ENCODE results near the gene ADSS2. TPM values are rescaled to one million over a fixed set of nuclear protein-coding genes. Genes with fewer than 3 reads are reported as not detected.

ADSS2 gene
- total RNA-seq, 1 donor from 2014 or later: 31.9 TPM

- no peak for TF ChIP-seq CTCF (IDR thresholded peaks at IDR 0.05; ENCODE audit: partially characterized antibody, unreplicated experiment)
- Mint-ChIP-seq H3K27ac (ENCODE audit: unreplicated experiment) (no peak overlapping the region), H3K4me1 (ENCODE audit: low read depth, unreplicated experiment) (no peaks in the 10 kb centered on the region)
Observed at GRCh38 chr1:244473059-244473605, 21.4 kb upstream of the ADSS2 start.

GRCh38 chr1:244466724-244467123, 15.0 kb upstream of the ADSS2 start:
- TF ChIP-seq CTCF (IDR thresholded peaks at IDR 0.05; ENCODE audit: partially characterized antibody, unreplicated experiment): no peak
- Mint-ChIP-seq H3K9me3 (ENCODE audit: unreplicated experiment) (no peaks in the 10 kb centered on the region), H3K27ac (ENCODE audit: unreplicated experiment) (no peak overlapping the region), H3K27me3 (ENCODE audit: unreplicated experiment) (no peaks in the 10 kb centered on the region), H3K4me1 (ENCODE audit: low read depth, unreplicated experiment) (no peaks in the 10 kb centered on the region), H3K36me3 (ENCODE audit: unreplicated experiment) (no peaks in the 10 kb centered on the region), H3K4me3 (ENCODE audit: unreplicated experiment) (no peak overlapping the region)
- no peak for DNase-seq

More at GRCh38 chr1:244473059-244473605, 21.4 kb upstream of the ADSS2 start:
- Mint-ChIP-seq H3K9me3 (ENCODE audit: unreplicated experiment) (no peaks in the 10 kb centered on the region), H3K27me3 (ENCODE audit: unreplicated experiment) (no peaks in the 10 kb centered on the region), H3K4me3 (ENCODE audit: unreplicated experiment) (no peak overlapping the region), H3K36me3 (ENCODE audit: unreplicated experiment) (peaks cover 4% of the 10 kb centered on the region)
- no peak for DNase-seq

GRCh38 chr1:244461245-244462071, 9.7 kb upstream of the ADSS2 start, which contains the start of gene CATSPERE:
Gene CATSPERE, plus strand, starts transcription at chr1:244461273. Its CDS starts 157 bp downstream, at chr1:244461430.
- peak; percentile 93 for DNase-seq
- Mint-ChIP-seq H3K36me3 (ENCODE audit: unreplicated experiment) (no peaks in the 10 kb centered on the region), H3K4me1 (ENCODE audit: low read depth, unreplicated experiment) (peaks cover 1% of the 10 kb centered on the region), H3K4me3 (ENCODE audit: unreplicated experiment) (peak within 1 kb of the TSS; percentile 94), H3K9me3 (ENCODE audit: unreplicated experiment) (no peaks in the 10 kb centered on the region), H3K27ac (ENCODE audit: unreplicated experiment) (peak within 1 kb of the TSS; percentile 68), H3K27me3 (ENCODE audit: unreplicated experiment) (no peaks in the 10 kb centered on the region)
- TF ChIP-seq CTCF (IDR thresholded peaks at IDR 0.05; ENCODE audit: partially characterized antibody, unreplicated experiment): no peak

DNA sequence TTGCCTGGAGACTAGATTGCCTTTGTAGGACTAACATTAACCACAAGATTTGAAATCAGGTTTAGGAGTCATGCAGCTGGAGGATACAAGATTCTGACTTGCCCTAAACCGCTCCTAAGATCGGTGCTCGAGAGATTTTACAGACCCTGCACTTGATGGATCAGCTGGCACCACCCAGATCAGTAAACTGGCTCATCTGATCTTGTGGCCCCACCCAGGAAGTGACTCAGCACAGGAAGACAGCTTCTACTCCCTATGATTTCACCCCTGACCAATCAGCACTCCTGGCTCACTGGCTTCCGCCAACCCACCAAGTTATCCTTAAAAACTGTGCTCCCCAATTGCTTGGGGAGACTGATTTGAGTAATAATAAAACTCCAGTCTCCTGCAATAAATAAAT, 8.5 kb upstream of the ADSS2 start:
- no peak for TF ChIP-seq CTCF (IDR thresholded peaks at IDR 0.05; ENCODE audit: partially characterized antibody, unreplicated experiment)
- Mint-ChIP-seq H3K9me3 (ENCODE audit: unreplicated experiment) (no peaks in the 10 kb centered on the region), H3K27me3 (ENCODE audit: unreplicated experiment) (no peaks in the 10 kb centered on the region)

DNA sequence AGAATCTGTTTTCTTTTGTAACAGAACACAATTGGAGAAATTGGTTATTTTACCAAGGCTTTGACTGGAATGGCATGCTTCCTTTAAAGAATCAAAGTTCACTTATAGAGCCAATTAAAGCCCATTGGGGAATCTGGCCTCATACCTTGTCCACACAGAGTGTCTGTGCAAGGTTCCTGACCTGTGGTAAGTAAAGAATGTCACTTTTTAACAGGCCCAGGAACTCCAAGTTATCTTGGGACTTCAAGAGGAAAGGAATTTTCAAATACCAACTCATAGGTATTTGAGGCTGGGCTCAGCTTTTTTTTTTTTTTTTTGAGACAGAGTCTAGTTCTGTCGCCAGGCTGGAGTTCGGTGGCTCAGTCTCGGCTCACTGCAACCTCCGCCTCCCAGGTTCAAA, 7.1 kb upstream of the ADSS2 start:
- H3K9me3 Mint-ChIP-seq (ENCODE audit: unreplicated experiment): no peaks in the 10 kb centered on the region
- H3K27ac Mint-ChIP-seq (ENCODE audit: unreplicated experiment): no peak overlapping the region
- H3K4me1 Mint-ChIP-seq (ENCODE audit: low read depth, unreplicated experiment): peaks cover 1% of the 10 kb centered on the region
- no peak for DNase-seq
- peaks cover 3% of the 10 kb centered on the region for H3K27me3 Mint-ChIP-seq (ENCODE audit: unreplicated experiment)
- peaks cover 4% of the 10 kb centered on the region for H3K36me3 Mint-ChIP-seq (ENCODE audit: unreplicated experiment)
- no peak overlapping the region for H3K4me3 Mint-ChIP-seq (ENCODE audit: unreplicated experiment)
- no peak for TF ChIP-seq CTCF (IDR thresholded peaks at IDR 0.05; ENCODE audit: partially characterized antibody, unreplicated experiment)

More for the DNA sequence above, 8.5 kb upstream of the ADSS2 start:
- H3K4me3 Mint-ChIP-seq (ENCODE audit: unreplicated experiment): no peak overlapping the region
- DNase-seq: no peak
- H3K27ac Mint-ChIP-seq (ENCODE audit: unreplicated experiment): no peak overlapping the region
- H3K36me3 Mint-ChIP-seq (ENCODE audit: unreplicated experiment): no peaks in the 10 kb centered on the region
- peaks cover 1% of the 10 kb centered on the region for H3K4me1 Mint-ChIP-seq (ENCODE audit: low read depth, unreplicated experiment)
